ENCODE data around the gene ZFYVE26.

ZFYVE26 gene

DNA sequence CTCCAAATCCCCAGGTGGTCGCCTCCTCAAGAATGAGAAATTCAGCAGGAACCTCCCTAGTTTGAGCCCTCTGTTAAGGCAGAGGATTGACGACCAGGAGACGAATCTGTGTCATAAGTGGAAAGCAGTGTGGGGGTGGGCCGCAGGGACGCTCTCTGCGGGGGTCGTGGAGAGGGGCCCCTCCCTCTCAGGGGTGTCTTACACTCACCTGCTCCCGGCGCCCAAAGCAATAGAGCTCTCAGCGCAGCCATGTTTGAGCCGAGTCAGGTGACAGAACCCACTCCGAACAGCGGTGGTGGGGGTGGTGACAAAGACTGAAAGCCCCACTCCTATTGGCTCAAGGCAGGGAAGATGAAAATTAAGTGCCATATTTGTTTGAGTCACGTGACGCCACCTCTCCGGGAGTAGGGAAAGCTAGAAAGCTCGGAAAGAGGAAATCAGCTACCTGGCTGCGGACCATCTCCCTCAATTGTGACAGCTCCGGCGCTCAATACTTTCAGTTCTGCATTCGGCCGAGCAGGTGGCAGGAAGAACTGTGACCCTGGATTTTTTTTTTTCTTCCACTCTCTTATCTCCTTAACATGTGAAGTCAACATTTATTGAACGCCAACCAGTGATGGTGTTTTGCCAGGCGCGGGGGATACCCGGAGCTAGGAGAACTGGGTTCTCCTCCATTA is at the start of gene ZFYVE26:
Gene ZFYVE26 (minus strand): TSS at position 265 of the 677 bp plus-strand sequence. CDS start 627 bp downstream, outside the sequence.
- no peak for TF ChIP-seq CTCF (IDR thresholded peaks at IDR 0.05; ENCODE audit: low read depth, low read length, missing control alignments)
- H3K4me3 ChIP-seq (ENCODE audit: low read depth, low read length): peak within 1 kb of the TSS; percentile 88
- in situ Hi-C loops (cut with HindIII; ENCODE audit: low sequenced_read_pairs): no loop called here
- DNase-seq (ENCODE audit: low read depth): peak; percentile 93

DNA sequence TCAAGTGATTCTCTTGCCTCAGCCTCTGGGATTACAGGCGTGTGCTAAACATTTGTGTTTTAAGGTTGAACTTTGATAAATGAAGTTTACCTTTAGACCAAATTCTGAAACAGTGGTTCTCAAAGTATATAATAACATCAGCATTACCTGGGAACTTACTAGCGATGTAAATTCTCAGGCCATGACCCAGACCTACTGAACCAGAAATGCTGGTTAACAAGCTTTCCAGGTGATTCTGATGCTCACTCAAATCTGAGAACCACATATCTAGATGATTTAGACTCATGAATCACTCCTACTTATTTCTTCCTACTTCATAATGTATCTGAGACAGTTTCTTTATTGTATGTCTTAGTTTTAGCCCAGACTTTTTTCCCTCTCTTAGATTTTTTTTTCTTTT is 46.8 kb upstream of the ZFYVE26 start:
- no peak overlapping the region for H3K4me3 ChIP-seq (ENCODE audit: low read depth, low read length)
- TF ChIP-seq CTCF (IDR thresholded peaks at IDR 0.05; ENCODE audit: low read depth, low read length, missing control alignments): no peak
- DNase-seq (ENCODE audit: low read depth): no peak
- in situ Hi-C loops (cut with HindIII; ENCODE audit: low sequenced_read_pairs): no loop called here

GRCh38 chr14:67859169-67859749 is 42.9 kb upstream of the ZFYVE26 start:
- no peak for DNase-seq (ENCODE audit: low read depth)
- H3K4me3 ChIP-seq (ENCODE audit: low read depth, low read length): no peak overlapping the region
- TF ChIP-seq CTCF (IDR thresholded peaks at IDR 0.05; ENCODE audit: low read depth, low read length, missing control alignments): no peak
- in situ Hi-C loops (cut with HindIII; ENCODE audit: low sequenced_read_pairs): no loop called here

DNA sequence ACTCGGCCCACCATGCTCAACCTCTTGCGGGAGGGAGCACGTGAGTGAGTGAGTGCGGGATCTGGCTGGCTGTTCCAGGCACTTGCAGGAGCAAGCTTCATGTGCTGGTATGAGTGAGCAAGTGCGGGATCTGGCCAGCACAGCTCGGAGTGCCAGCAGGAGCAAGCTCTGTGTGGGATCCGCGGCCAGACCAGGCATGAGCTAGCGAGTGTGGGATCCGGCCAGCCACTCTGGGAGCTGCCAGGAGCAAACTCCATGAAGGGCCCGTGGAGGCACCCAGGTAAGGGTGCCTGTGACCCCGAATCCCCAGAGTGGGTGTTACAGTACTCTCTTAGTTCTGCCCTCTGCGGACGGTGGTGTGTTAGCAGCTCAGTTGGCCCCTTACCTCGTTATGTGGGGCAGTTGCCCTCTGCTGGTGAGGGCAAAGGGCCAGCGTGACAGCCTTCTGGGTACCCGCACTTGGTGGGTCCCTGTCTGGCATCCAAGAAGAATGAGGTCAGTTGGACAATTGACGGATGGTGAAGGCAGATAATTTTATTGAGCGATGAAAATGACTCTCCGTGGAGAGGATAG is 41.5 kb upstream of the ZFYVE26 start:
- no peak for DNase-seq (ENCODE audit: low read depth)
- no peak for TF ChIP-seq CTCF (IDR thresholded peaks at IDR 0.05; ENCODE audit: low read depth, low read length, missing control alignments)
- no peak overlapping the region for H3K4me3 ChIP-seq (ENCODE audit: low read depth, low read length)
- in situ Hi-C loops (cut with HindIII; ENCODE audit: low sequenced_read_pairs): no loop called here

DNA sequence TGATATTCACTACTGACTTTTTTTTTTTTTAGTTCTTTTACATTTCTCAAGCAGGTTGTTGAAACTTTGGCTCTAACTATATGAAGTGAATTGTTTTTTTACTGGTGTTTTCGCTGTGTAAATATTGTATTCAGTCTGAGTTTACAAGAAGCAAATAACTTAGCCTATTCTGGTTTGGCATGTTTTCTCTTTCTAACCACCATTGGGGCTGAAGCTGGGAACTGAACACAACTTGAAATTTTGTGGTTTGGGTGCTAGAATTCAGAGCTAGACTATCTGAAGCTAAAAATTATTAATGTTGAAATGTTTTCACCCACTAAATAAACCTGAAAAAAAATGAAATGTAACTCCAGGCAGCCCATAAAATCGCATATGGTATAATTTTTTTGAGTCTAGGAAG is 40.4 kb upstream of the ZFYVE26 start:
- TF ChIP-seq CTCF (IDR thresholded peaks at IDR 0.05; ENCODE audit: low read depth, low read length, missing control alignments): no peak
- DNase-seq (ENCODE audit: low read depth): peak; percentile 82
- in situ Hi-C loops (cut with HindIII; ENCODE audit: low sequenced_read_pairs): no loop called here
- no peak overlapping the region for H3K4me3 ChIP-seq (ENCODE audit: low read depth, low read length)

DNA sequence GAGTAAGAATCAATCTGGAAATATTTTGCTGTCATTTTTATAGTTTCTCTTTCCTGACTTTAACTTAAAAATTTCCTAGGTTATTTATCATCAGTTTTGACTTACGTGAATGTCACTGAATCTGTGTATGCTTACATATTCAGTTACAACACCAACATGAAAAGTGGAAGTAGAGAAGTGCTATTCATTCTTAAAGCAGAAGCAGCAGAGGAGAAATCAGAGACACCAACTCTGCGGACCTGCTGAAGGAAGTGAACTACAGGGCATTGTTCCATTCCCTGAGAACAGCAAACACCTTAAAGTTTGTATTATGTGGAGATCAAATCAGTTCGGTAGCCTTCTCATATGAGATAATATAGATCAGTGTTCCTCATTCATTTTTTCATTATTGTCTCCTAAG is 37.3 kb upstream of the ZFYVE26 start:
- in situ Hi-C loops (cut with HindIII; ENCODE audit: low sequenced_read_pairs): no loop called here
- no peak overlapping the region for H3K4me3 ChIP-seq (ENCODE audit: low read depth, low read length)
- no peak for DNase-seq (ENCODE audit: low read depth)
- no peak for TF ChIP-seq CTCF (IDR thresholded peaks at IDR 0.05; ENCODE audit: low read depth, low read length, missing control alignments)
